ENCODE data around the gene ZIC2.

DNA sequence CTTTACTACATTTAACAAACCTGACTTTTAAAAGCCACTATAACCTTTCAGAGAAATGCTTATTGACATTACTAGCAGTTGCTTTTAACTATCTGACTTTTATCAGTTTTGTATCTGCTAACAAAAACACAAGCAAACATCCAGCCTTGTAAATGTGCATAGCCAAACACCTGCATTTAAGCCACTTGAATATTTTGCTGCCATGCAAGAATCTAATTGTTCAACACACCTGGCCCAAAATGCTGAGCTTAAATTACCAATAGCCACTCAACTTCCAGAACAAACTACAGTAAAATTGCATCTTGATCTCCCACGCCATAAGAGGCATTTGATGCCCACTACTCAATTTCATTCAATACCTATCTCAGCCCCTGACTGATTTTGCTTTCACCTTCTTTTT lies 19.3 kb upstream of the ZIC2 start:
- TF ChIP-seq POLR2A (IDR thresholded peaks at IDR 0.05): no peak
- TF ChIP-seq CTCF (IDR thresholded peaks at IDR 0.05): no peak
